Chondrocyte (in vitro differentiated cells): ENCODE data around the gene UTS2R. TPM values are rescaled to one million over a fixed set of nuclear protein-coding genes. Genes with fewer than 3 reads are reported as not detected.

ENCODE experiments used
- DNase-seq: peaks from one replicate; pipeline ENCODE4 v3.0.0; 2021; ENCODE audit warnings: mixed read lengths, low spot score
- H3K27ac Mint-ChIP-seq: one replicate; pipeline ENCODE4 v1.8.0; 2021; ENCODE audit warnings: mild to moderate bottlenecking, moderate library complexity, mixed read lengths; ENCODE audit not compliant: unreplicated experiment
- H3K27me3 Mint-ChIP-seq: 2 replicates; pipeline ENCODE4 v1.8.0; 2021; ENCODE audit warnings: low read depth, mixed read lengths
- H3K36me3 Mint-ChIP-seq: 2 replicates; pipeline ENCODE4 v1.8.0; 2021; ENCODE audit warnings: low read depth, mixed read lengths
- H3K4me1 Mint-ChIP-seq: 2 replicates; pipeline ENCODE4 v1.8.0; 2021; ENCODE audit warnings: low read depth, mild to moderate bottlenecking, mixed read lengths
- H3K4me3 Mint-ChIP-seq: one replicate; pipeline ENCODE4 v1.8.0; 2021; ENCODE audit warnings: mild to moderate bottlenecking, moderate library complexity, mixed read lengths; ENCODE audit not compliant: unreplicated experiment
- H3K9me3 Mint-ChIP-seq: 2 replicates; pipeline ENCODE4 v1.8.0; 2021; ENCODE audit warnings: low read depth, mixed read lengths
- CTCF ChIP-seq: fragments of 200-600 bp; sonication (generic); IDR thresholded peaks from 2 replicates; pipeline ENCODE4 v1.5.0; 2021; ENCODE audit warnings: antibody characterized with exemption, mild to moderate bottlenecking, moderate library complexity
- total RNA-seq: library from RNA; stranded (reverse); gene quantifications from 3 replicates; pipeline ENCODE4 v1.2.1, GENCODE V29; 2021

UTS2R gene
- total RNA-seq, 1 donor from 2014 or later, result not detected

- no peak for TF ChIP-seq CTCF
- H3K9me3 Mint-ChIP-seq, result no peaks in the 10 kb centered on the region
- DNase-seq, result no peak
- H3K27ac Mint-ChIP-seq, result no peak overlapping the region
- H3K4me1 Mint-ChIP-seq, result peaks cover 24% of the 10 kb centered on the region
- peaks cover 7% of the 10 kb centered on the region for H3K36me3 Mint-ChIP-seq
- no peaks in the 10 kb centered on the region for H3K27me3 Mint-ChIP-seq
- no peak overlapping the region for H3K4me3 Mint-ChIP-seq
Observed at GRCh38 chr17:82397449-82398335, 26.1 kb downstream of the UTS2R start.

GRCh38 chr17:82399041-82399441, 27.5 kb downstream of the UTS2R start:
- Mint-ChIP-seq H3K4me3 (no peak overlapping the region), H3K27me3 (no peaks in the 10 kb centered on the region), H3K4me1 (peaks cover 24% of the 10 kb centered on the region), H3K36me3 (peaks cover 8% of the 10 kb centered on the region), H3K9me3 (no peaks in the 10 kb centered on the region), H3K27ac (no peak overlapping the region)
- TF ChIP-seq CTCF, result peak; percentile 31
- no peak for DNase-seq

GRCh38 chr17:82399601-82400101, 28.1 kb downstream of the UTS2R start:
- no peak for DNase-seq
- Mint-ChIP-seq H3K27ac (no peak overlapping the region), H3K27me3 (no peaks in the 10 kb centered on the region), H3K4me3 (no peak overlapping the region), H3K36me3 (peaks cover 8% of the 10 kb centered on the region), H3K4me1 (peaks cover 24% of the 10 kb centered on the region), H3K9me3 (no peaks in the 10 kb centered on the region)
- no peak for TF ChIP-seq CTCF

- TF ChIP-seq CTCF, result no peak
- Mint-ChIP-seq H3K27me3 (no peaks in the 10 kb centered on the region), H3K36me3 (peaks cover 9% of the 10 kb centered on the region), H3K27ac (no peak overlapping the region), H3K4me1 (peaks cover 24% of the 10 kb centered on the region), H3K4me3 (no peak overlapping the region), H3K9me3 (no peaks in the 10 kb centered on the region)
- DNase-seq, result no peak
Observed at GRCh38 chr17:82400206-82400605, 28.6 kb downstream of the UTS2R start.

- no peak for TF ChIP-seq CTCF
- Mint-ChIP-seq H3K4me3 (no peak overlapping the region), H3K4me1 (peaks cover 22% of the 10 kb centered on the region), H3K27me3 (no peaks in the 10 kb centered on the region), H3K9me3 (no peaks in the 10 kb centered on the region), H3K36me3 (peaks cover 10% of the 10 kb centered on the region), H3K27ac (no peak overlapping the region)
- DNase-seq, result no peak
Observed at GRCh38 chr17:82400830-82401229, 29.3 kb downstream of the UTS2R start.
